ENCODE results near the gene KDM4C. TPM values are rescaled to one million over a fixed set of nuclear protein-coding genes. Genes with fewer than 3 reads are reported as not detected.
A peak's percentile ranks its signal among the peaks of the same experiment; 100 is the strongest.

The KDM4C gene
- total and polyA plus RNA-seq, 2 donors (not counting 1 experiment from before 2014, with no cell fraction given) = 49.7 to 141 TPM

DNA sequence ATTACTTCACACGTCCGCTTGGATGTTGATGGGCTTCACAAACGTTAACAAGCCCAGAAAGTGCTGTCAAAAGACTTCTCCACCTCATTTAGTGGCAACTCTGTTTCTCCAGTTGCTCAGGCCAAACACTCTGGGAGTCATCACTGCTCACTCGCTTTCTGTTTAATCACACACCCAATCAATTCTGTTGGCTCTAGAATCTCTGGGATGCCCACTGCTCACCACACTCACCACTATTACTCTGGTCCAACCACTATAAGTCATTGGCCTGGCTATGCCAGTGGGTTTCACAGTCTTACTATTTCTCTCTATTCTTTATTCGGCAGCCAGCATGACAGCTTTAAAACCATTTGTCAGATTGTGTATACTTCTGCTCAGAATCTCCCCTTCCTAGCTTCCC, 163.5 kb downstream of the KDM4C start:
- H3K4me2 ChIP-seq (replicated peaks; ENCODE audit: low read depth, low read length, poor library complexity, severe bottlenecking) = no peak overlapping the region
- H3K27me3 Mint-ChIP-seq = no peaks in the 10 kb centered on the region
- H3K4me1 ChIP-seq (ENCODE audit: control insufficient read depth in 2 of 2, insufficient read depth in 2 of 2, low read length in 2 of 2) = peaks cover 12 to 21% of the 10 kb centered on the region in 2 donors
- intact Hi-C loops (cut with micrococcal nuclease) = no loop called here
- no peak overlapping the region for H3K9ac ChIP-seq (ENCODE audit: low read length)
- ChIA-PET POLR2A (no interaction called here), CTCF (no interaction called here)
- TF ChIP-seq, protein P1, sequence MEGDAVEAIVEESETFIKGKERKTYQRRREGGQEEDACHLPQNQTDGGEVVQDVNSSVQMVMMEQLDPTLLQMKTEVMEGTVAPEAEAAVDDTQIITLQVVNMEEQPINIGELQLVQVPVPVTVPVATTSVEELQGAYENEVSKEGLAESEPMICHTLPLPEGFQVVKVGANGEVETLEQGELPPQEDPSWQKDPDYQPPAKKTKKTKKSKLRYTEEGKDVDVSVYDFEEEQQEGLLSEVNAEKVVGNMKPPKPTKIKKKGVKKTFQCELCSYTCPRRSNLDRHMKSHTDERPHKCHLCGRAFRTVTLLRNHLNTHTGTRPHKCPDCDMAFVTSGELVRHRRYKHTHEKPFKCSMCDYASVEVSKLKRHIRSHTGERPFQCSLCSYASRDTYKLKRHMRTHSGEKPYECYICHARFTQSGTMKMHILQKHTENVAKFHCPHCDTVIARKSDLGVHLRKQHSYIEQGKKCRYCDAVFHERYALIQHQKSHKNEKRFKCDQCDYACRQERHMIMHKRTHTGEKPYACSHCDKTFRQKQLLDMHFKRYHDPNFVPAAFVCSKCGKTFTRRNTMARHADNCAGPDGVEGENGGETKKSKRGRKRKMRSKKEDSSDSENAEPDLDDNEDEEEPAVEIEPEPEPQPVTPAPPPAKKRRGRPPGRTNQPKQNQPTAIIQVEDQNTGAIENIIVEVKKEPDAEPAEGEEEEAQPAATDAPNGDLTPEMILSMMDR (IDR thresholded peaks at IDR 0.05) = no peak
- TF ChIP-seq EZH2 (IDR thresholded peaks at IDR 0.05; ENCODE audit: borderline replicate concordance, insufficient read depth, low read depth, low read length, poor library complexity, severe bottlenecking) = no peak
- no peak for ATAC-seq (ENCODE audit: low read depth)
- no peaks in the 10 kb centered on the region for H3K27me3 ChIP-seq (replicated peaks in 1 of 4; ENCODE audit: control extremely low read depth in 1 of 4, control insufficient read depth in 3 of 4, insufficient read depth in 4 of 4, low read length in 3 of 4)
- H3K4me3 Mint-ChIP-seq = no peak overlapping the region
- peak overlapping the region in 1 of 2 donors; percentile 50 for H3K27ac ChIP-seq (ENCODE audit: low read length in 2 of 2)
- H3K9me3 Mint-ChIP-seq (ENCODE audit: insufficient read depth) = no peaks in the 10 kb centered on the region
- peaks cover 85% of the 10 kb centered on the region for H4K20me1 ChIP-seq (ENCODE audit: control insufficient read depth, insufficient read depth, low read length, poor library complexity, severe bottlenecking)
- H3K9me3 ChIP-seq (ENCODE audit: control extremely low read depth in 1 of 3, control insufficient read depth in 2 of 3, insufficient read depth in 1 of 3, low read length in 2 of 3) = no peaks in the 10 kb centered on the region
- H3K79me2 ChIP-seq (ENCODE audit: control insufficient read depth, insufficient read depth, low read length) = peaks cover 86% of the 10 kb centered on the region
- H3K4me1 Mint-ChIP-seq = peaks cover 48% of the 10 kb centered on the region
- H3K36me3 ChIP-seq (replicated peaks in 1 of 2; ENCODE audit: control extremely low read depth in 1 of 2, control insufficient read depth in 1 of 2, extremely low read depth in 1 of 2, insufficient read depth in 2 of 2, low read length in 1 of 2) = peaks cover 2 to 26% of the 10 kb centered on the region in 2 experiments
- DNase-seq = no peak
- H3K27ac Mint-ChIP-seq = no peak overlapping the region
- H3K4me3 ChIP-seq (ENCODE audit: control extremely low read depth in 1 of 5, extremely low read depth in 1 of 5, insufficient read depth in 1 of 5, low read depth in 2 of 5, low read length in 4 of 5) = no peak overlapping the region
- WGBS (ENCODE audit: insufficient coverage) = 98% methylated on average over 5 of the region's 5 CpGs
- no peak overlapping the region for H2AFZ ChIP-seq (ENCODE audit: insufficient read depth, low read depth, low read length, poor library complexity, severe bottlenecking)

DNA sequence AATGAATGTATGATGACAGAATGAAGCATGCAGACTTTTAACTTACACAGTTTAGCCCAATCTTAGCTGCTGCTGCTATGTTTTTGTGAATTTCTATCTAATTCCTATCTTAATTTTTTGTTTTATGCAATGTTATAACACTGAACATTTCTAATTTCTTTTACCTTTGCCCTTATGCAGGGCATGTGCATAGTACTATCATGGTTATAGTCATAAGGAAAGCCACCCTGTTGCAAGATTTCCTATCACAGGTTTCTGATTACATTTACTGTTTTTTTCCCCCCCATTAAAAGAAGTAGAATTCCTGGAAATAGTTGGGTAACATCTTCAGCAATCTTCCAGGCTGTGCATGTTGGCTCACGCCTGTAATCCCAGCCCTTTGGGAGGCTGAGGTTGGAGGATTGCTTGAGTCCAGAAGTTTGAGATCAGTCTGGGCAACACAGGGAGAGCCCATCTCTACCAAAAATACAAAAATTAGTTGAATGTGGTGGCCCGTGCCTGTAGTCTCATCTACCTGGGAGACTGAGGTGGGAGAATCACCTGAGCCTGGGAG, 164.4 kb downstream of the KDM4C start:
- Histone ChIP-seq H3K4me1 (ENCODE audit: control insufficient read depth in 2 of 2, insufficient read depth in 2 of 2, low read length in 2 of 2) (peaks cover 9 to 20% of the 10 kb centered on the region in 2 donors), H3K79me2 (ENCODE audit: control insufficient read depth, insufficient read depth, low read length) (peaks cover 92% of the 10 kb centered on the region), H3K4me3 (ENCODE audit: control extremely low read depth in 1 of 5, extremely low read depth in 1 of 5, insufficient read depth in 1 of 5, low read depth in 2 of 5, low read length in 4 of 5) (no peak overlapping the region), H3K9ac (ENCODE audit: low read length) (no peak overlapping the region), H3K36me3 (replicated peaks in 1 of 2; ENCODE audit: control extremely low read depth in 1 of 2, control insufficient read depth in 1 of 2, extremely low read depth in 1 of 2, insufficient read depth in 2 of 2, low read length in 1 of 2) (peaks cover 2 to 28% of the 10 kb centered on the region in 2 experiments), H3K4me2 (replicated peaks; ENCODE audit: low read depth, low read length, poor library complexity, severe bottlenecking) (no peak overlapping the region), H3K27ac (ENCODE audit: low read length in 2 of 2) (no peak overlapping the region), H4K20me1 (ENCODE audit: control insufficient read depth, insufficient read depth, low read length, poor library complexity, severe bottlenecking) (peaks cover 90% of the 10 kb centered on the region), H2AFZ (ENCODE audit: insufficient read depth, low read depth, low read length, poor library complexity, severe bottlenecking) (no peak overlapping the region), H3K27me3 (replicated peaks in 1 of 4; ENCODE audit: control extremely low read depth in 1 of 4, control insufficient read depth in 3 of 4, insufficient read depth in 4 of 4, low read length in 3 of 4) (no peaks in the 10 kb centered on the region), H3K9me3 (ENCODE audit: control extremely low read depth in 1 of 3, control insufficient read depth in 2 of 3, insufficient read depth in 1 of 3, low read length in 2 of 3) (no peaks in the 10 kb centered on the region)
- no CpG with 5 or more reads among the region's 2 CpGs for WGBS (ENCODE audit: insufficient coverage)
- CTCF ChIA-PET = no interaction called here
- H3K9me3 Mint-ChIP-seq (ENCODE audit: insufficient read depth) = no peaks in the 10 kb centered on the region
- DNase-seq (no peak), ATAC-seq (ENCODE audit: low read depth) (no peak)
- POLR2A ChIA-PET = no interaction called here
- peaks cover 44% of the 10 kb centered on the region for H3K4me1 Mint-ChIP-seq
- no peak overlapping the region for H3K27ac Mint-ChIP-seq
- no peak overlapping the region for H3K4me3 Mint-ChIP-seq
- H3K27me3 Mint-ChIP-seq = no peaks in the 10 kb centered on the region
- intact Hi-C loops (cut with micrococcal nuclease) = no loop called here
- TF ChIP-seq, protein P1 (IDR thresholded peaks at IDR 0.05) = no peak
- no peak for TF ChIP-seq EZH2 (IDR thresholded peaks at IDR 0.05; ENCODE audit: borderline replicate concordance, insufficient read depth, low read depth, low read length, poor library complexity, severe bottlenecking)
